GM19099 (cell line): ENCODE data around the gene ARHGAP22.

Experiments used
- POLR2A ChIP-seq: IDR thresholded peaks from 3 replicates; pipeline ENCODE4 v1.6.1; 2011; ENCODE audit warnings: low read depth; ENCODE audit not compliant: insufficient read length; ENCODE audit errors: extremely low read depth

The ARHGAP22 gene

DNA sequence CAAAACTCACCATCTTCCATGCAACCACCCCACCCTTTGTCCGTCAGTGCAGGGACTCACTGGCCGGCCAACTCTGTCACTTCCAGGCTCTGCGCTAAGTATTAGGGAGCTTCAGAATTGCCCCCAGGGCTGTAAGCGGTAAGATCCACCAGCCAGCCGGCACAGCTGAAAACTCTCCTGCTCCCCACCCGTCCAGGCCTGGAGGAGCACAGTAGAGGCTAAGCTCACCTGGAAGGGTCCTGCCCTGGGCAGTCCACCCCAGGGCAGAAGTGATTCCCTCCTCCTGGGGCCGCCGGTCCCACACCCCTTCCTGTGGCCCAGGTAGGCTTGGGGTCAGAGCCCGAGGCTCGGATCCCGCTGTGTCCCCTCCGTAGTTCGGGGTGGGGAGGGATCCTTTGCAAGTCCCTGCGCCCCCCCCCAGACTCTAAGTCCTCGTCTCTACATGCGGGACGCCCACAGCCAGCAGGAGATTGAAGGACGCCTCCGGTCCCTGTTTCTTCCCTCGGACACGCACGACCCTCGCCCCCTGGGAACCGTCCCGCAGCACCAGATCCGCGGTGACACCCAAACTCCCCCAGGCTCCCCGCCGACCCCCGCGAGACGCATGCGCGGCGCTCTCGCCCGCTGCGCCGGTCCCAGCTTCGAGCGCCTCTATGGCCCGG, 138.9 kb downstream of the ARHGAP22 start:
- TF ChIP-seq POLR2A: no peak

DNA sequence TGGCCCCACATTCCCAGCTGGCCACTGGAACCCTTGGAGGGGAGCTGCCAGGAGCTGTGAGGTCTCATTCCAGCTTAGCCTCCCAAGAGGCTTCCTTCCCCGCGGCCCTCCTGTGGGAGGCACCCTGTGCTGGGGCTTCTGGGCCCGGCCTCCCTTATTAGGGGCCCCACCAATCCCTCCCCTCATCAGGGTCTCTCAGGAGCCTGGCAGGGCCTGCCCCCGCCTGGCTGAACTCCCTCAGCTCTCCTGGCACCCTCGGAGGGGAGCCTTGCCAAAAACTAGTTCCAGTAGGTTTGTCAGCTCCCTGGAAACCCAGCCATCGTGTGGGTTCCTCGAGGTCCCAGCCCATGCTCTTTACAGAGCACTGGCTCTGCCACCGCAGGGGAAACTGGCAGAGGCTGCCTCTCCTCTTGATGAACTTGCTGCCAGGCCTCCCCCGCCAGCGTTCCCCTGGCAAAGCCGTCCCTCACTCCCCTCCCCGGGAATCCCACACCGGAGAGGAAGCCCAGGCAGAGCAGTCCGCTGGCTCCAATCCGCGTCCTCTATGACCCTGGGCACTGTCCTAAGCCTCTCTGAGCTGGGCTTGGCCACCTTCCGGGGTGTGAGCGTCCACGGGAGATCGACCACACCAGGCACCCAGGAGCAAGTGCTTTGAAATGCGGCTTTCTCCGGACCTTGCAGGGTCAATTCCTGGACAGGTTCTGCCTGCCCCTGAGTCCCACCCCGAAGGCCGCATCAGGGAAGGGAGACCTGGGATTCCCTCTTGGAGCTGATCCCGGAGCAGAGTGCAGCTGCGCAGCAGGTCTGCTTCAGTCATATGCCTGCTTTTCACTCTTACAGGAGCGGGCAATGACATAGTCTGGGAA, 139.8 kb downstream of the ARHGAP22 start:
- no peak for TF ChIP-seq POLR2A

DNA sequence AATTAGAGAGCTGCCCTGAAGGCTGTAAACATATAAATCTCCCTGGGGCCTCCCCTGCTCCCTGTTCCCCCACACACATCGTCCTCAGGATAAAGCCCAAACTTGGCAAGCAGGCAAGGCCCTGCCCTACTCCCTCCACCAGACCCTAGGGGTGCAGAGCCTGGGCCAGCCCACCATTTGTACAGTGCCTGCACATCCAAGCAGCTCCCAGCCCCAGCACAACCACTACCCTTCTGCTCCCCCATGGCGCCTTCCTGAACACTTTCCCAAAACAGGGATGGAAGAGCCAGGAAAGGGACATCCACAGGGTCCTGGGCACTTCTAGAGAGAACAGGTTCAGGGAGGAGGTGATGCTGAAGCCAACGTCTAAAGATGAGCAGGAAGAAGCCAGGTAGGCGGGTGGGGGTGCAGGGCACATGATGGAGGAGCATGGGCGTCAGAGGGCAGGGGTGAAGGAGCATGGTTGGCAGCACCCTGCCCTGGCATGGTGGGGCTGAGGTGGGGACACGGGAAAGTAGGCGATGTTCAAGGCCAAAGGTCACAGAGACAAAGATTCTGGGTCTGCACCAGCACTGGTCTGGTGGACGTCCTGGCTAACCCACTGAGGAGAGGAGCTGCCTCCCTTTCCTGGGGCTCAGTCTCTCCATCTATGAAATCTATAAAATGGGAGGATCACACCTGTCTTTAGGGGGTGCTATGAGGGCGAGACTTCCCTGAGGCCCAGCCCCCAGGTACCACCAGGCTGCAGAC, 140.6 kb downstream of the ARHGAP22 start:
- no peak for TF ChIP-seq POLR2A

DNA sequence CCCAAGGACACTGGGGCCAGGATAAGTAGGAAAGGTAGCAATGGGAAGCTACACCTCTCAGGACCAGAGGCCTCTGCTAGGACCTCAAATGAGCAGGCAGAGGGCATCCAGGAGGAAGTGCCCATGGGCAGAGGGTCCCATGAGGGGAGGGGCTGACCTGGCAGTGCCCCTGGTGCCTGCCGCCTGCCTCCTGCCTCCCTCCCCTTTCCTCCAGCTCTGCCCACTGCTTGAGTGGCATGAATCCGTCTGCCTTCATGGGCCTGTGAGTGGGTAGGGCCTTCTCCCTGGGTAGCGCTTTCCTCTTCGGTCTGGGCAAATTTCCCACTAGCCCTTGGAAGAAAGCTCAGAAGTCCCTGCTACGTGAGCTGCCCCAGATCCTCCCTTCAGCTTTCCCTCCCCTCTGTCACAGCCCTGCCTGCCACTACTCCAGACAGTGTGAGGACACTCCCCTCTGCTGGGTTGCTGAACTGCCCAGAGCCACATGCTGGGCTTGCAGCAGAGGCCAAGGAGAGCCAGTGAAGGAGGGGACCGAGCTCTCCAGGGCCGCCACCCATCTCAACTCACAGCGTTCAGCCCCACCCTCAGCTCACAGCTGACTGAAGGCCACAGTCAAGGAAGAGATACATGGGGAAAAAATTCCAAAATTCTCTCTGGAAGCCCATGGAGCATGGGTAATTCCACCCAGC, 141.4 kb downstream of the ARHGAP22 start:
- no peak for TF ChIP-seq POLR2A

DNA sequence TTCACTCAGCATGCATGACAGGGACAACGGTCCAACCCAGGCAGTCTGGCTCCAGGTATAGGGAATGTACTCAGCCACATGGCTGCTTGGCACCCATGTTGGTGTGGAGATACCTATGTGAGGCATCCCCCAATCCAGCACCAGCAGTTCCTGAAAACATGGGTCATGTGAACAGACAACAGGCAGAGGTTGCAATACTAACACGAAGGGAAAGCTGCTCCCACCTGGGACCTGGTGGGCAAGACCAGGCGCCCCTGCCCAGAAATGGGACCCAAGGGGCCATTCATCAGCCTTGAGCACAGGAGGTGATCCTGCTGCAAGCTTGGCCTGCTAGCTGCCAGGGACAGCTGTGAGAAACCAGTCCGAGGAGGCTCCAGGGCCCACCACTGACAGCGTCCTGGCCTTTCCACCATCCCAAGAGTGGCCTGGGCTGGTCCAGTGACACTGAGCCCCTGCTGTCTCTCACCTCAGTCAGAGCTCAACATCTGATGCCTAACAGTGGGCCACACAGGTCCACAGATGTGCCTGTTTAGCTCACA, 142.3 kb downstream of the ARHGAP22 start:
- no peak for TF ChIP-seq POLR2A

DNA sequence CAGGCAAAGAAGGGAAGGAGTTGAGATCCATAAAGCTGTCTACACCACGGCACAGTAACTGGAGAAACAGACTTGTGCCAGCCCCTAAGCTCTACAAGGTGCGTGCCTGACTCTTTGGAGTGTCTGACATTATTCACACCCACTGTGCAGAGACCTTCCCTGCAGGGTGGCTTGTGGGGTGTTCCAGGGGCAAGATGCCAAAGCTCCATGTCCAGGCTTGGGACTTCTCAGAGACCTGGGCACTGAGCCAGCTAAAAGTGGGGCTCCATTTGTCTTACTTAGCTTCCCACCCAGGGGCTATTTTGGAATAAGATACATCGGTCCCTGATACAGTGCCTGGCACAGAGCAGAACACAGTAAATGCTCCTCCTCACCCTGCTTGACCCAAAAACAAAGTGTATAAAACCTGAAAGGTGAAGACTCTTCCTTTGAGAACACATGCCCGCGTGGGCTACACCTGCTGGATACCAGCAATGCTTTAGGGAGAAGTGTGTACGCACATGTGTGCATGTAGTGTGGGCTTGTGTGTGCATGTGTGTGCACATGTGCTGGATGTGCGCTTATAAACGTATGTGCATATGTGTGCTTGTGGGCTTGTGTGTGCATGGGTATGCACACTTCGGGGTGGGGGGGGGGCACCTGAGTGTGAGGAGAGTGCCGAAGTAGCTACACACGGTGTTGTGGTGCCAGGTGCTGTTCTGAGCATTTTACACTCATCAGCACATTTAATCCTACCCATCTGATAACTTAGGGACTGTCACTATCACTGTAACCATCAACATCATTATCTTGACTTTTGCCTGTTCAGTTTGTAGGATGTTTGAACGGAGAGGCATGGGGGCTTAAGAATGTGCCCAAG, 143.0 kb downstream of the ARHGAP22 start:
- TF ChIP-seq POLR2A: no peak

DNA sequence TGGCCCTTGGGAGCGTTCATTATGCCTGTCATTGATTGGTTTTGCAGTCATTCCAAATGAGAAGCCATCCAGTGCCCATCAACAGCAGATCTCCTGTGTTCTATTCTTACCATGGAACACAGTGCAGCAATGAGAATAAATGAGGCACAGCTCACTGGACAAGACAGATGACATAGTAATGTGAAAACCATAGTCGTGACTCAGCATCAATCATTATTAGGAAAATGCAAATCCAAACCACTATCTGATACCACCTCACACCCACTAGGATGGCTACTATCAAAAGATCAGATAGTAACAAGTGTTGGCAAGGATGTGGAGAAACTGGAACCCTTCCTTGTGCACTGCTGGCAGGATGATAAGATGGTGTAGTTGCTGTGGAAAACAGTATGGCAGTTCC, 144.7 kb downstream of the ARHGAP22 start:
- no peak for TF ChIP-seq POLR2A

DNA sequence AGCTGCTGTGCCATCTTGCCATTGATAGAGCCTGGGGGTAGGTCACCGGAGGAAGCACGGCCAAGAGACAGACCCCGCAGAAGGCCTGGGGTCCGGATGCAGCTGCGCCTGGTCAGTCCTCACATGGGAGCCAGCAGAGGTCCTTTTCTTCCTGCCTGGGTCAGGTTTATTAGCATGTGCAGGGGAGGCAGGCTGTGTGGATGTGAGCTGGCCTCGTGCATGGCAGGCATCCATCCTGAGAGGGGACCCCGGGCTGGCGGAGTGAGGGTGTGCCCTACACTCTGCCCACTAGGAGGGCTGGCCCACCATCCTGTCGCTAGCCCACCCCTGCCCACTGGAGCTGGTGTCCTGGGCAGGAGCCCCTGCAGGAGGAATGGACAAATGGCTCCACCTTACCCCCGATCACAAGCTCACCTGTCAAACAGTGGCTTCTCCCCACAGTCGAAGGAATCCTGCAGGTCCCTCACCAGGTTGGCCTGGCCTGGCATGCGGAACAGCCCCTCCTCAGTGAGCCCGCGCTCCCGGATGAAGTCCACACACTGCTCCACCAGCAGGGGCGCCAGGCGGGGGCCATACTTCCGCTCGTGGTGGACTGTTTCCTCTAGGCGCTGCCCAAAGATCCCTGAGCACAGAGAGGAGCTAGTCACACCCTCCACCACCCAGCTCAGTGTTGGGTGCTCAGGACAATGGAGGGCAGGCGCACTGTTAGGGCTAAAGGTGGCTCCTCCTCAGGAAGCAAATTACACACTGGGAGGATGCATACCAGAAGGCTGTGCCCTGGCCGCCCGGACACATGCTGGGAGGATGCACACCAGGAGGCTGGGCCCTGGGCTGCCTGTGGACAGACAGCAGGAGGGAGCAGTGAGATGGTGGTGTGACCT, 145.4 kb downstream of the ARHGAP22 start:
- no peak for TF ChIP-seq POLR2A

DNA sequence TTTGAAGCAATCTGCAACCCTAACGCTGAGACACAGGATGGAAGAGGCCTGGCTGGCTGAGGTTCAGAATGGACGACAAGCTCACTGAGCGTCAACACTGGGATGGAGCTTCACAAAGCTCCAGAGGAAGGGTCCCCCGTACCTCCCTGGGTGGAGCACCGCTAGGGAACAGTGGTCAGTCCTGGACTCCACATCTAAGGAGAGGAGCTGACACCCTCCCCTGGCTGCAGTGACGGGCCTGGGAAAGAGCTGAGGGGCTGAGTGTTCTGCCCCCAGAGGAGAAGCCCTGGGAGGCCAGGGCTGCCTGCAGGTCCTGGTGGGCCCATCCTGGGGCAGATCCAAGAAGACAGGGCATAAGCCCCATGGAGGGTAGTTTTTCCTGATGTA, 146.2 kb downstream of the ARHGAP22 start:
- TF ChIP-seq POLR2A: no peak

DNA sequence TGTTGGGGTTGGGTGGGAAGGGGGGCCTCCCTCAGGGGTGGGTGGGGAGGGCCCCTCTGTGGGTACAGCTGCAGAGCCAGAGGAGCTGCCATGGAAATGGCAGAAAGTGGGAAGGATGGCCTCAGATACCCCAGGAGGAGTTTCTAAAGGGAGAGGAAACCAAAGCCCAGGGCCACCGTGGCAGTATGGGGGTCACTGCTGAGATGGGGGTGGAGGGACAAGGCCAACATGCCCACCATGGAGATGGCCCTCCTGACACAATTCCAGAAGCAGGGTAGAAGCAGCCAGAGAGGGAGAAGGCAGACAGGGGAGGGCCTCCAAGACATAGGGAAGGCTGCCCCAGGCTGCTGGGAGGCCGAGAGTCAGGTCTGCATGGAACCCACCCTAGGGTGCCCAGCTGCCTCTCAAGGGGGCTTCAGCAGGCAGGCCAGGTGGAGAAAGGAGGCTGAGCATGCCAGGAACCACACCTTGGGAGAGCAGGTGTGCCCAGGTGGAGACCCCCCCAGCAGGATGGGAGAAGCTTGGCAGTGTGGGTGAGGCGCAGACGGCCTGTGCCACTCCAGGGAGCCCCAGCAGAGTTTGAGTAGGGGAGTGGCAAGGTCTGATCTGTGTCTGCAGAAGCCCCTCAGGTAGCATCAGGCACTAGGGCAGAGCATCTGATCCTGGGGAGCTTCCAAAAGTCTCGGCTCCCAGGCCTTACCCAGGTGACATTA, 146.8 kb downstream of the ARHGAP22 start:
- TF ChIP-seq POLR2A: no peak

DNA sequence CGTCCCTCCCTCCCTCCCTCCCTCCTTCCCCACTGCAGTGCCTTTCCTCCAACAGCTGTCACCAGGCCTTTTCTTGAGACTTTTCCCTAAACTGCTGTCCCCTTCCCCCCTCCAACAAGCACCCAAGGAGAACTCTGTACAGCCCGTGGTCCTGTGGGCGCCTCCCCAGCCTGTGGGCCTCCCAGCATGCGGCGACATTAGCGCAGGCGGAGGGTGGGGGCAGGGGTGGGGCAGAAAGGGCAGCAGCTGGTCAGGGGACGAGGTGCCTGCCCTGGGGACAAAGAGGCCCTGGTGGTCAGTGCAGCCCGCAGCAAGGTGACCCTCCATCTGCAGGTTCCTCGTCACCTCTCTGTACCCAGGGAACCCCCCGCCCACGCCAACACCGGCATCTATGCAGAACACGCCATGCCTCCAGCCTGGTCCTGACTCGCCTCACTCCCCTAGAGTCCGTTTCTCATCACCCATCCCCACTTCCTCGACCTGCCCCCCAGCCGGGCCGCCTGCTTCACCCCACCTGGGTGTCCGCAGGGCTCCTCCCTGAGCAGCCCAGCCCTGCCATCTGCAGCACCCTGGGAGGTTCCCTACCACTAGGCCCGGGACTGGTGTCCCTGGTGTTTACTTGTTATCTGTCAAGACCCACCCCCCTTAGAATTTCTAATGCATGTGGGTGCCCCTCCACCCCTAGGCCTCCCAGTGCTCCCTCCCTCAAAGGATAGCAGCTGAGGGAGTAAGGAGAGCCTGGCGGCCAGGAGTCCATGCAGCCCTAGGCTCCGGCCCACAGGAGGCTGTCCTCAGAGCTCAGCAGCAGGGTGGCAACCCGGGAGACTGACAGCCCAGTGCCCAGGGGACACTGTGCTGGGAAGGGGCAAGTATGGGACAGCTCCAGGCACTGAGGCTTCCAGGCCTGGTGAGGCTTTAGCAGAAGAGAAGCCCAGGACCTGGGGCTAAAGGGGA, 147.8 kb downstream of the ARHGAP22 start:
- TF ChIP-seq POLR2A: no peak
